Gastrocnemius medialis (tissue), 4 donors: ENCODE results near the gene NBPF3. TPM values are rescaled to one million over a fixed set of nuclear protein-coding genes. Genes with fewer than 3 reads are reported as not detected.
A peak's percentile ranks its signal among the peaks of the same experiment; 100 is the strongest.
"Not testable (repeated sequence)": the region's sequence is repeated elsewhere in the genome, so short reads cannot be mapped to it uniquely, and the experiment has no call there.

Source experiments
- ATAC-seq, 2 donors: fragments of 150-250 bp; one replicate each; pipeline ENCODE4 v1.9.1; 2016
- DNase-seq, 2 donors: peaks; one replicate each; pipeline ENCODE4 v3.0.0-alpha.2; 2019
- H3K27ac ChIP-seq, 4 donors: fragments of 200-600 bp; sonication (generic); 1 replicate in 1 of 4; 2 replicates in 3 of 4; pipeline ENCODE4 v1.5.1; 2016 to 2018; ENCODE audit warnings: mild to moderate bottlenecking in 2 of 4, moderate library complexity in 1 of 4
- H3K27me3 ChIP-seq, 3 donors: fragments of 200-600 bp; sonication (generic) in 2 of 3; 1 replicate in 1 of 3; 2 replicates in 2 of 3; pipeline versions ENCODE4 v1.5.1 to v1.6.0; 2016 to 2019; ENCODE audit warnings: mild to moderate bottlenecking in 1 of 3, moderate library complexity in 1 of 3
- H3K36me3 ChIP-seq, 2 donors: fragments of 200-600 bp; sonication (generic) in 1 of 2; one replicate each; pipeline ENCODE4 v1.5.1; 2017 to 2018
- H3K4me1 ChIP-seq, 2 donors: fragments of 200-600 bp; sonication (generic) in 1 of 2; one replicate each; pipeline ENCODE4 v1.5.1; 2016 to 2017; ENCODE audit warnings: mild to moderate bottlenecking in 2 of 2
- H3K4me3 ChIP-seq, 4 donors: fragments of 200-600 bp; sonication (generic) in 3 of 4; 1 replicate in 1 of 4; 2 replicates in 3 of 4; pipeline ENCODE4 v1.5.1; 2016 to 2019; ENCODE audit warnings: mild to moderate bottlenecking in 2 of 4
- H3K9me3 ChIP-seq, 3 donors: fragments of 200-600 bp; sonication (generic) in 2 of 3; 1 replicate in 1 of 3; 2 replicates in 2 of 3; pipeline ENCODE4 v1.5.1; 2016 to 2019
- CTCF ChIP-seq, 5 experiments: fragments of 450-650 bp in 3 of 5; fragments of 200-600 bp in 2 of 5; sonication (generic) in 2 of 5; IDR thresholded peaks in 4 of 5; conservative IDR thresholded peaks in 1 of 5; 1 replicate in 4 of 5; 2 replicates in 1 of 5; pipeline ENCODE4 v1.5.1; 2016 to 2019; ENCODE audit warnings: antibody characterized with exemption in 5 of 5, mild to moderate bottlenecking in 3 of 5, moderate library complexity in 3 of 5
- POLR2A ChIP-seq, 2 donors: fragments of 450-650 bp; IDR thresholded peaks; one replicate each; pipeline ENCODE4 v1.6.1; 2017; ENCODE audit warnings: antibody characterized with exemption in 2 of 2, mild to moderate bottlenecking in 2 of 2, moderate library complexity in 2 of 2
- in situ Hi-C, 4 donors: fragments of 200-750 bp; cut with MboI; loops; one replicate each; pipeline versions ENCODE4 v1.15.0 to v1.8.0; 2017; ENCODE audit warnings: low sequenced_read_pairs in 4 of 4
- intact Hi-C: fragments of 100-400 bp; cut with DNase I; formaldehyde crosslinking; loops from one replicate; pipeline ENCODE4 v1.15.1; 2023; ENCODE audit warnings: low total_unique reads
- total RNA-seq, 4 donors: library from RNA; depleted of rRNA; stranded (reverse); fragments of >200 nt; gene quantifications; one replicate each; pipeline versions ENCODE4 v1.1.0 to v1.2.3, GENCODE V29; 2016

The NBPF3 gene
- total RNA-seq, 4 donors from 2014 or later, result 0.73 to 2.1 (median 1.3) TPM

DNA sequence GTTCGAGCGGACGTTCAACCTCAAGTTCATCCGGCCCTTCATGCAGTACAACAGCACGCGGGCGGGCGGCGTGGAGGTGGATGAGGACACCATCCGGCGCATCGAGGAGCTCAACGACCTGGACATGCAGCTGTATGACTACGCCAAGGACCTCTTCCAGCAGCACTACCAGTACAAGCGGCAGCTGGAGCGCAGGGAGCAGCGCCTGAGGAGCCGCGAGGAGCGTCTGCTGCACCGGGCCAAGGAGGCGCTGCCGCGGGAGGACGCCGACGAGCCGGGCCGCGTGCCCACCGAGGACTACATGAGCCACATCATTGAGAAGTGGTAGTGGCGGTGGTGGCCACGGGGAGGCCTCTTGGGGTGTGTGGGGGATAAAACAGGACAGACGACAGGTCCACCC lies 10.7 kb upstream of the NBPF3 start:
- H3K27ac ChIP-seq, in situ Hi-C loops, DNase-seq, H3K27me3 ChIP-seq, H3K36me3 ChIP-seq, ATAC-seq, H3K9me3 ChIP-seq, H3K4me3 ChIP-seq, intact Hi-C loops, H3K4me1 ChIP-seq: not testable (repeated sequence)

DNA sequence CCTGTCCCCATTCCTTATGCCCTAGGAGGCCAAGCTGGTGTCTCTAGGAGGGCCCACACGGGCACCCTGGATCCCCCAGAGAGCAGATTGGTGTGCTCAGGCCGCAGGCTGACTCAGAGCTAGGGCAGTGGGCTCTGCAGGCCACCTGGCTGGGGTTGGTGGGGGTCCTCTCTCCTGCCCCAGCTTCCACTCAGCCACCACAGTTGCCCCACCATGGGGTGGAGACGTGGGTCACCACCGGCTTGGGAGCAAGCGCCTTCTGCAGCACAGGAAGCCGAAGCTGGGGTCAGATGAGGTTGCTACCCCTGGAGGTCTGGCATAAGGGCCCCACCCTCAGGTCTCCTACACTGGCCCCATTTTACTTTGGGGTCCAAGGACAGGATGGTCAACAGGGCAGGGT lies 9.1 kb upstream of the NBPF3 start:
- ATAC-seq, H3K9me3 ChIP-seq, H3K27me3 ChIP-seq, H3K4me3 ChIP-seq, H3K36me3 ChIP-seq, H3K4me1 ChIP-seq, H3K27ac ChIP-seq, intact Hi-C loops, in situ Hi-C loops, DNase-seq: not testable (repeated sequence)

- no peak for DNase-seq
- no peak for ATAC-seq
- in situ Hi-C loops (no loop called here), intact Hi-C loops (no loop called here)
- H3K9me3 ChIP-seq, result no peaks in the 10 kb centered on the region
- H3K36me3 ChIP-seq, result no peaks in the 10 kb centered on the region
- no peak overlapping the region for H3K27ac ChIP-seq
- no peak for TF ChIP-seq CTCF (IDR thresholded peaks at IDR 0.05 in 4 of 5, conservative IDR thresholded peaks at IDR 0.05 in 1 of 5)
- TF ChIP-seq POLR2A (IDR thresholded peaks at IDR 0.05), result no peak
- peaks cover 0 to 4% of the 10 kb centered on the region in 2 donors for H3K4me1 ChIP-seq
- H3K27me3 ChIP-seq, result peaks cover 3 to 16% (median 9%) of the 10 kb centered on the region in 3 donors
- no peak overlapping the region for H3K4me3 ChIP-seq
These were observed 5.5 kb upstream of the NBPF3 start for GRCh38 chr1:21434394-21434793.

- in situ Hi-C loops (no loop called here), intact Hi-C loops (no loop called here)
- Histone ChIP-seq H3K9me3 (no peaks in the 10 kb centered on the region), H3K36me3 (no peaks in the 10 kb centered on the region), H3K27me3 (peaks cover 3 to 16% (median 9%) of the 10 kb centered on the region in 3 donors), H3K27ac (no peak overlapping the region), H3K4me1 (peaks cover under 1 to 11% of the 10 kb centered on the region in 2 donors), H3K4me3 (no peak overlapping the region)
- no peak for TF ChIP-seq CTCF (IDR thresholded peaks at IDR 0.05 in 4 of 5, conservative IDR thresholded peaks at IDR 0.05 in 1 of 5)
- TF ChIP-seq POLR2A (IDR thresholded peaks at IDR 0.05), result no peak
- no peak for ATAC-seq
- no peak for DNase-seq
These were observed 4.1 kb upstream of the NBPF3 start for GRCh38 chr1:21435646-21436487.

DNA sequence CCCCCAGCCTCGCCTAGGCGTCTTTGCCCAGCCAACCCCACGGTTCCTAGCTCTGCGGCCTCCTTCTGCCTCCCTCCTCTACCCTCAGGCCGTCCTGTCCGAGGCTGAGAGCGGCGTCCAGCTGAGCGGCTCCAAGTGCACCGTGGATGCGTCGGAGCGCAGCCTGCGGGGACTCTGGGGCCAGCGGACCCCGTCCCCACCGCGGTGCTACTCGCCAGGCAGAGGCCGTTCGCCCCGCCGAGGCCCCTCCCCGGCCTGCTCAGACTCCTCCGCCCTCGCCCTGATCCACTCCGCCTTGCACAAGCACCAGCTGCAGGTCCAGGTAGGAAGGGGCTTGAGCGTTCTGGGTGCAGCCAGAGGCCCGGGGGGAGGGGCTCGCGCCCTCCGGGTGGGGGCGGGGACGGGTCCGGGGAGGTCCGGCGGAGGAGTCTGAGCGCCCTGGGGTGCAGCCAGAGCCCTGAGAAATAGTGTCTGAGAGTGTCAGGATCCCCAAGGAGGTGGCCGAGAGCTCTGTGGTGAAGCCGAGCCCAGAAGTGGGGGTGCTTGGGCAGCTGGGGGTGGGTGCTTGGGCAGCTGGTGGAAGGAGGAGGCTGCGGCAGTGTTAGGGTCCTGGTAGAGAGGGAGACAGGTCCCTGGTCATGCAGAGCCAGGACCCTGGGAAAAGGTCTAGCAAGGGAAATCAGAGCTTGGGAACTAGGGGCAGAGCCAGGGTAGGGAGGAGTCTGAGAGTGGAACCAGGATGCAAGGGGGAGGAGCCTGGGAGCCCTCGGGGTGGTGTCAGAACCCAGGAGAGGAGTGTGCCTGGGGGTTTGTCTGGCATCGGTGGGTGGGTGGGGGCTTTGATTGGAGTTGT lies 3.2 kb upstream of the NBPF3 start:
- H3K27ac ChIP-seq, result no peak overlapping the region
- in situ Hi-C loops (no loop called here), intact Hi-C loops (no loop called here)
- peaks cover 3 to 16% (median 9%) of the 10 kb centered on the region in 3 donors for H3K27me3 ChIP-seq
- no peaks in the 10 kb centered on the region for H3K36me3 ChIP-seq
- no peaks in the 10 kb centered on the region for H3K9me3 ChIP-seq
- peak overlapping the region in 1 of 4 donors; percentile 25 for H3K4me3 ChIP-seq
- TF ChIP-seq CTCF (IDR thresholded peaks at IDR 0.05 in 4 of 5, conservative IDR thresholded peaks at IDR 0.05 in 1 of 5) (no peak), POLR2A (IDR thresholded peaks at IDR 0.05) (no peak)
- H3K4me1 ChIP-seq, result peaks cover 3 to 12% of the 10 kb centered on the region in 2 donors
- ATAC-seq (no peak), DNase-seq (no peak)
